HepG2 (cell line): ENCODE results near the gene RBM23. TPM values are rescaled to one million over a fixed set of nuclear protein-coding genes. Genes with fewer than 3 reads are reported as not detected.

ENCODE experiments used
- ATAC-seq: fragments of 200-7000 bp; cut with Tn5 transposase; 3 replicates; pipeline ENCODE4 v1.9.1; 2020; ENCODE audit warnings: mild to moderate bottlenecking, moderate library complexity
- BruUV-seq: library from RNA; stranded (reverse); fragments of 400-500 nt; replicated peaks from 2 replicates; lab custom pipeline; 2021; lab: Mats Ljungman, UMichigan
- CTCF ChIA-PET: fragments of 300-600 bp; formaldehyde crosslinking; extraction: SDS; loops from one replicate; lab custom pipeline; 2021; ENCODE audit warnings: low total read pairs, inconsistent platforms, low intra/inter-chr PET ratio; lab: Yijun Ruan, JAX
- POLR2A ChIA-PET: fragments of 350-600 bp; sonication (Branson Sonifier 250); formaldehyde crosslinking; loops from one replicate; lab custom pipeline; 2020; ENCODE audit warnings: antibody characterized with exemption, inconsistent platforms; lab: Yijun Ruan, JAX
- DNase-seq: peaks from one replicate; pipeline ENCODE4 v3.0.0-alpha.2; 2015; ENCODE audit warnings: low spot score
- FAIRE-seq: peaks from 3 replicates; lab custom pipeline; 2011; peaks lifted over from hg19 to GRCh38; lab: Jason Lieb, UNC
- H2AFZ ChIP-seq: one replicate; pipeline ENCODE4 v1.6.1; 2011; ENCODE audit warnings: low read length, inconsistent platforms
- H3K27ac ChIP-seq: fragments of 300-600 bp; 3 replicates; pipeline ENCODE4 v1.8.0; 2011; ENCODE audit warnings: mixed run types, mild to moderate bottlenecking, mixed read lengths, low read length, inconsistent platforms; ENCODE audit not compliant: insufficient read depth; ENCODE audit errors: extremely low read length
- H3K27me3 ChIP-seq, 2 experiments: fragments of 200-600 bp in 1 of 2; 2 replicates in 1 of 2; 3 replicates in 1 of 2; pipeline versions ENCODE4 v1.6.0 to v1.8.0; 2011; ENCODE audit warnings: low read length in 2 of 2, mild to moderate bottlenecking in 2 of 2, moderate library complexity in 2 of 2, inconsistent platforms in 1 of 2; ENCODE audit not compliant: insufficient read depth in 2 of 2, control insufficient read depth in 1 of 2
- H3K36me3 ChIP-seq, 2 experiments: fragments of 200-600 bp in 1 of 2; replicated peaks in 1 of 2; 2 replicates in 1 of 2; 3 replicates in 1 of 2; pipeline versions ENCODE4 v1.5.1 to v1.8.0; 2011; ENCODE audit warnings: low read length in 2 of 2, inconsistent platforms in 1 of 2; ENCODE audit not compliant: insufficient read depth in 2 of 2, control insufficient read depth in 1 of 2
- H3K4me1 ChIP-seq: 2 replicates; pipeline ENCODE4 v1.5.1; 2012; ENCODE audit warnings: low read length, inconsistent platforms; ENCODE audit not compliant: insufficient read depth
- H3K4me2 ChIP-seq: 2 replicates; pipeline ENCODE4 v1.6.0; 2011; ENCODE audit warnings: low read depth, low read length, inconsistent platforms
- H3K4me3 ChIP-seq, 3 experiments: fragments of 200-600 bp in 1 of 3; sonication (generic), shearing (Covaris generic) in 1 of 3; replicated peaks in 1 of 3; 2 replicates each; pipeline ENCODE4 v1.5.1; 2011 to 2016; ENCODE audit warnings: low read length in 3 of 3, inconsistent platforms in 2 of 3, low read depth in 2 of 3, mild to moderate bottlenecking in 2 of 3, control low read depth in 1 of 3, mixed read lengths in 1 of 3; ENCODE audit not compliant: insufficient read depth in 1 of 3
- H3K79me2 ChIP-seq: one replicate; pipeline ENCODE4 v1.6.1; 2011; ENCODE audit warnings: low read length, inconsistent platforms; ENCODE audit not compliant: insufficient read depth
- H3K9ac ChIP-seq: 2 replicates; pipeline ENCODE4 v1.6.0; 2011; ENCODE audit warnings: mild to moderate bottlenecking, low read depth, low read length, inconsistent platforms; ENCODE audit not compliant: insufficient read depth
- H3K9me3 ChIP-seq: 2 replicates; pipeline ENCODE4 v1.5.1; 2012; ENCODE audit warnings: mild to moderate bottlenecking, low read length
- H4K20me1 ChIP-seq: 2 replicates; pipeline ENCODE4 v1.6.0; 2011; ENCODE audit warnings: inconsistent platforms, mild to moderate bottlenecking, low read length, moderate library complexity; ENCODE audit not compliant: insufficient read depth
- BCL6 ChIP-seq: IDR thresholded peaks from 2 replicates; pipeline ENCODE4 v1.6.1; 2016; ENCODE audit warnings: missing genetic modification reagents, missing compliant biosample characterization
- CBX5 ChIP-seq: sonication (generic); formaldehyde crosslinking; IDR thresholded peaks from 2 replicates; pipeline ENCODE4 v1.4.0; 2020; ENCODE audit warnings: missing genetic modification reagents, borderline replicate concordance
- EEA1 ChIP-seq: sonication (generic); formaldehyde crosslinking; IDR thresholded peaks from 2 replicates; pipeline ENCODE4 v1.5.1; 2020; ENCODE audit warnings: mild to moderate bottlenecking, missing genetic modification reagents, borderline replicate concordance
- FOXC1 ChIP-seq: sonication (generic); formaldehyde crosslinking; IDR thresholded peaks from 2 replicates; pipeline ENCODE4 v1.8.0; 2022; ENCODE audit warnings: mild to moderate bottlenecking, missing genetic modification reagents, borderline replicate concordance
- HOXA9 ChIP-seq: sonication (generic); formaldehyde crosslinking; IDR thresholded peaks from 2 replicates; pipeline ENCODE4 v1.8.1; 2022; ENCODE audit warnings: missing genetic modification reagents, mild to moderate bottlenecking, moderate library complexity, borderline replicate concordance
- NFE2 ChIP-seq: sonication (generic); formaldehyde crosslinking; IDR thresholded peaks from 2 replicates; pipeline ENCODE4 v1.4.0; 2020; ENCODE audit warnings: missing genetic modification reagents
- SALL1 ChIP-seq: sonication (generic); formaldehyde crosslinking; IDR thresholded peaks from 2 replicates; pipeline ENCODE4 v1.8.0; 2022; ENCODE audit warnings: mild to moderate bottlenecking, missing genetic modification reagents
- XRCC5 ChIP-seq: fragments of 200-400 bp; formaldehyde crosslinking; optimal IDR thresholded peaks from 2 replicates; pipeline ENCODE3; 2017; ENCODE audit warnings: mild to moderate bottlenecking, low read length
- ZBTB8A ChIP-seq: sonication (generic); formaldehyde crosslinking; IDR thresholded peaks from 2 replicates; pipeline ENCODE4 v1.4.0; 2020; ENCODE audit warnings: mild to moderate bottlenecking, low read depth, missing genetic modification reagents, borderline replicate concordance
- ZNF224 ChIP-seq: sonication (generic); formaldehyde crosslinking; IDR thresholded peaks from 2 replicates; pipeline ENCODE4 v1.5.0; 2020; ENCODE audit warnings: mild to moderate bottlenecking, missing genetic modification reagents
- ZNF225 ChIP-seq: sonication (generic); formaldehyde crosslinking; IDR thresholded peaks from 2 replicates; pipeline ENCODE4 v1.4.0; 2020; ENCODE audit warnings: mild to moderate bottlenecking, missing genetic modification reagents
- ZNF253 ChIP-seq: sonication (generic); formaldehyde crosslinking; IDR thresholded peaks from 2 replicates; pipeline ENCODE4 v1.8.0; 2022; ENCODE audit warnings: mild to moderate bottlenecking, missing genetic modification reagents, borderline replicate concordance
- ZNF256 ChIP-seq: sonication (generic); formaldehyde crosslinking; conservative IDR thresholded peaks from 2 replicates; pipeline ENCODE4 v1.4.0; 2020; ENCODE audit warnings: missing genetic modification reagents
- ZNF331 ChIP-seq: sonication (generic); formaldehyde crosslinking; IDR thresholded peaks from 2 replicates; pipeline ENCODE4 v1.4.0; 2020; ENCODE audit warnings: missing genetic modification reagents
- ZNF7 ChIP-seq: IDR thresholded peaks from 2 replicates; pipeline ENCODE4 v1.6.1; 2016; ENCODE audit warnings: missing biosample characterization, missing genetic modification reagents
- WGBS: methylation state at CpG from one replicate; pipeline ENCODE4 v1.1.6; 2017; ENCODE audit warnings: low lambda C conversion rate; 5-methylcytosine and 5-hydroxymethylcytosine counted together
- in situ Hi-C: cut with HindIII; loops from 2 replicates; pipeline ENCODE4 v1.10.0; 2017; ENCODE audit warnings: low pct_unique_long_range_greater_than_20kb; ENCODE audit not compliant: extremely low pct_ligation_motif_present
- intact Hi-C: fragments of 100-400 bp; cut with micrococcal nuclease; formaldehyde crosslinking; loops from one replicate; pipeline ENCODE4 v1.10.0; 2022; ENCODE audit not compliant: unreplicated experiment
- polyA plus RNA-seq, 8 experiments: library from polyadenylated mRNA; depleted of rRNA in 3 of 8; stranded (reverse) in 7 of 8; unstranded in 1 of 8; fragments of >200 nt; fragmentation: Illumina TruSeq in 4 of 8; extraction: Trizol in 4 of 8; gene quantifications; 2 replicates each; pipeline versions ENCODE4 v1.2.1 to v1.2.3, GENCODE V29; 2011 to 2016; ENCODE audit warnings: low read depth in 4 of 8, missing spikeins in 1 of 8, mixed read lengths in 1 of 8; ENCODE audit not compliant: insufficient read depth in 1 of 8
- total RNA-seq, 5 experiments: library from RNA; depleted of rRNA; stranded (reverse); fragments of >200 nt; fragmentation: Illumina TruSeq; extraction: Trizol; gene quantifications; 2 replicates each; pipeline ENCODE4 v1.2.3, GENCODE V29; 2016; ENCODE audit warnings: low read depth in 1 of 5
- TF ChIP-seq, protein P1 (sequence below): sonication (generic); formaldehyde crosslinking; IDR thresholded peaks from 2 replicates; pipeline ENCODE4 v1.5.0; 2020; ENCODE audit warnings: mild to moderate bottlenecking, missing genetic modification reagents
- TF ChIP-seq, protein P2 (sequence below): sonication (generic); formaldehyde crosslinking; IDR thresholded peaks from 2 replicates; pipeline ENCODE4 v1.4.0; 2020; ENCODE audit warnings: missing genetic modification reagents, borderline replicate concordance

The RBM23 gene
- total and polyA plus RNA-seq, 2 of the 13 experiments (the other 11 are each of a cell fraction or from before 2014, with no cell fraction given) = 1.5 to 2.1 TPM

DNA sequence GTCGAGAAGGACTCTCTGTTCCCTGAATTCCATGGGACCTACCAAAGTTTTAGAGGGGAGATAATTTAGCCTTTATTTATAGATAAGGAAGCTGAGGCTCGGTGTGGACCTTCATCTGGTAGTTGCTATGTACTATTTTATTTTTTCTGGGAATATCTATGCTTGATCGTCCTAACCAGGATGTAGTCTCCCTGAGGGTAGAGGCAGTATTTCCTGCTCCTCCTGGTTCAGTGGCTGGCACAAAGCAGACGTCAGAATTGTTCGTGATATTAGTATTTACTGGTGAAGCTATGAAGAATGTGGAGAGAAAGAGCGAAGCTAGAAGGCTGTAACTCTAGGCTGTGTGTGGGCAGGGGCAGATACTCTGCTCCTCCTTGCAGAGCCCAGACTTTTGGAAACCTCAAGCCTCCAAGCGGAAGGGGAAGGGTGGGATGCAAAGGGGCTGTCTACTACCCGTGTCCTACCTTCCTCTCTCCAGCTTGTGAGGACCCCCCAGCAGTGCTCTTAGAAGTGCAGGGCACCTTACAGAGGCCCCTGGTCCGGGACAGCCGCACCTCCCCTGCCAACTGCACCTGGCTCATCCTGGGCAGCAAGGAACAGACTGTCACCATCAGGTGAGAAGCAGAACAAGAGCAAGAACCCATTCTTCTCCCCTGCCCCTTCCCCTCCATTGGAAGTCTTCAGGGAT lies 46.0 kb downstream of the RBM23 start:
- no peak for ATAC-seq
- ChIA-PET CTCF (interaction anchor here (1.1 to 3.1 kb wide), 5 partner anchors 20 to 316 kb away, joined by 3 to 46 read pairs (median 11); no protein-coding TSS in a partner anchor), POLR2A (interaction anchor here (0.6 to 4.4 kb wide), 11 partner anchors 9 to 1242 kb away, joined by 3 to 53 read pairs (median 14); partner anchors contain the start of genes ACIN1, AJUBA, C14orf119 and DCAF11)
- no peaks in the 10 kb centered on the region for H3K9me3 ChIP-seq
- TSS peak; percentile 50 for BruUV-seq
- H3K27ac ChIP-seq = peak overlapping the region; percentile 85
- intact Hi-C loops = loop anchor here (1.0 to 5.0 kb wide), 3 partner anchors 27 to 109 kb away; partner anchors contain the start of genes AJUBA and OXA1L
- H3K4me2 ChIP-seq = peak overlapping the region; percentile 95
- H3K36me3 ChIP-seq = peaks cover 14% of the 10 kb centered on the region in 2 experiments; a peak in 4 of 5 replicates
- H3K79me2 ChIP-seq = no peaks in the 10 kb centered on the region
- no peak overlapping the region for H2AFZ ChIP-seq
- peak overlapping the region; percentile 76 for H3K9ac ChIP-seq
- 70% methylated on average over 10 of the region's 10 CpGs for WGBS
- FAIRE-seq = no peak
- DNase-seq = no peak
- peak overlapping the region; percentile 66 to 93 (median 82) for H3K4me3 ChIP-seq
- H4K20me1 ChIP-seq = no peaks in the 10 kb centered on the region
- in situ Hi-C loops = no loop called here
- H3K4me1 ChIP-seq = peaks cover 35% of the 10 kb centered on the region
- H3K27me3 ChIP-seq = no peaks in the 10 kb centered on the region; a peak in 1 of 5 replicates
- TF ChIP-seq BCL6 (CRISPR knock-in tag) (0 out of 2 replicates have a peak, but pooled peaks have one; percentile 0), NFE2 (no peak), ZBTB8A (no peak), XRCC5 (peak; percentile 13), ZNF253 (CRISPR knock-in tag) (no peak), ZNF331 (CRISPR knock-in tag) (0 out of 2 replicates have a peak, but pooled peaks have one; percentile 8), ZNF7 (CRISPR knock-in tag) (0 out of 2 replicates have a peak, but pooled peaks have one; percentile 1), HOXA9 (CRISPR knock-in tag) (0 out of 2 replicates have a peak, but pooled peaks have one; percentile 28), FOXC1 (CRISPR knock-in tag) (0 out of 2 replicates have a peak, but pooled peaks have one; percentile 16), ZNF225 (peak; percentile 63; the same call in 1 of the 2 replicates), ZNF224 (CRISPR knock-in tag) (peak; percentile 90; the same call in 1 of the 2 replicates), ZNF256 (CRISPR knock-in tag) (no peak), CBX5 (CRISPR knock-in tag) (0 out of 2 replicates have a peak, but pooled peaks have one; percentile 53), SALL1 (no peak), EEA1 (CRISPR knock-in tag) (0 out of 2 replicates have a peak, but pooled peaks have one; percentile 22)
- TF ChIP-seq, protein P1, sequence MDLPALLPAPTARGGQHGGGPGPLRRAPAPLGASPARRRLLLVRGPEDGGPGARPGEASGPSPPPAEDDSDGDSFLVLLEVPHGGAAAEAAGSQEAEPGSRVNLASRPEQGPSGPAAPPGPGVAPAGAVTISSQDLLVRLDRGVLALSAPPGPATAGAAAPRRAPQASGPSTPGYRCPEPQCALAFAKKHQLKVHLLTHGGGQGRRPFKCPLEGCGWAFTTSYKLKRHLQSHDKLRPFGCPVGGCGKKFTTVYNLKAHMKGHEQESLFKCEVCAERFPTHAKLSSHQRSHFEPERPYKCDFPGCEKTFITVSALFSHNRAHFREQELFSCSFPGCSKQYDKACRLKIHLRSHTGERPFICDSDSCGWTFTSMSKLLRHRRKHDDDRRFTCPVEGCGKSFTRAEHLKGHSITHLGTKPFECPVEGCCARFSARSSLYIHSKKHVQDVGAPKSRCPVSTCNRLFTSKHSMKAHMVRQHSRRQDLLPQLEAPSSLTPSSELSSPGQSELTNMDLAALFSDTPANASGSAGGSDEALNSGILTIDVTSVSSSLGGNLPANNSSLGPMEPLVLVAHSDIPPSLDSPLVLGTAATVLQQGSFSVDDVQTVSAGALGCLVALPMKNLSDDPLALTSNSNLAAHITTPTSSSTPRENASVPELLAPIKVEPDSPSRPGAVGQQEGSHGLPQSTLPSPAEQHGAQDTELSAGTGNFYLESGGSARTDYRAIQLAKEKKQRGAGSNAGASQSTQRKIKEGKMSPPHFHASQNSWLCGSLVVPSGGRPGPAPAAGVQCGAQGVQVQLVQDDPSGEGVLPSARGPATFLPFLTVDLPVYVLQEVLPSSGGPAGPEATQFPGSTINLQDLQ (CRISPR knock-in tag) = peak; percentile 74
- TF ChIP-seq, protein P2, sequence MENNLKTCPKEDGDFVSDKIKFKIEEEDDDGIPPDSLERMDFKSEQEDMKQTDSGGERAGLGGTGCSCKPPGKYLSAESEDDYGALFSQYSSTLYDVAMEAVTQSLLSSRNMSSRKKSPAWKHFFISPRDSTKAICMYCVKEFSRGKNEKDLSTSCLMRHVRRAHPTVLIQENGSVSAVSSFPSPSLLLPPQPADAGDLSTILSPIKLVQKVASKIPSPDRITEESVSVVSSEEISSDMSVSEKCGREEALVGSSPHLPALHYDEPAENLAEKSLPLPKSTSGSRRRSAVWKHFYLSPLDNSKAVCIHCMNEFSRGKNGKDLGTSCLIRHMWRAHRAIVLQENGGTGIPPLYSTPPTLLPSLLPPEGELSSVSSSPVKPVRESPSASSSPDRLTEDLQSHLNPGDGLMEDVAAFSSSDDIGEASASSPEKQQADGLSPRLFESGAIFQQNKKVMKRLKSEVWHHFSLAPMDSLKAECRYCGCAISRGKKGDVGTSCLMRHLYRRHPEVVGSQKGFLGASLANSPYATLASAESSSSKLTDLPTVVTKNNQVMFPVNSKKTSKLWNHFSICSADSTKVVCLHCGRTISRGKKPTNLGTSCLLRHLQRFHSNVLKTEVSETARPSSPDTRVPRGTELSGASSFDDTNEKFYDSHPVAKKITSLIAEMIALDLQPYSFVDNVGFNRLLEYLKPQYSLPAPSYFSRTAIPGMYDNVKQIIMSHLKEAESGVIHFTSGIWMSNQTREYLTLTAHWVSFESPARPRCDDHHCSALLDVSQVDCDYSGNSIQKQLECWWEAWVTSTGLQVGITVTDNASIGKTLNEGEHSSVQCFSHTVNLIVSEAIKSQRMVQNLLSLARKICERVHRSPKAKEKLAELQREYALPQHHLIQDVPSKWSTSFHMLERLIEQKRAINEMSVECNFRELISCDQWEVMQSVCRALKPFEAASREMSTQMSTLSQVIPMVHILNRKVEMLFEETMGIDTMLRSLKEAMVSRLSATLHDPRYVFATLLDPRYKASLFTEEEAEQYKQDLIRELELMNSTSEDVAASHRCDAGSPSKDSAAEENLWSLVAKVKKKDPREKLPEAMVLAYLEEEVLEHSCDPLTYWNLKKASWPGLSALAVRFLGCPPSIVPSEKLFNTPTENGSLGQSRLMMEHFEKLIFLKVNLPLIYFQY (CRISPR knock-in tag) = no peak
